Activated CD8-positive, alpha-beta memory T cell treated with anti-CD3 and anti-CD28 coated beads for 1 hour (primary cell): ENCODE data around the gene TSTD2.

Experiments used
- DNase-seq, 2 donors: peaks; one replicate each; pipeline ENCODE4 v3.0.0-alpha.2; 2020; ENCODE audit warnings: low read depth in 1 of 2; ENCODE audit errors: extremely low read depth in 1 of 2

TSTD2 gene

GRCh38 chr9:97565262-97565661 lies 67.9 kb downstream of the TSTD2 start:
- no peak for DNase-seq

GRCh38 chr9:97564291-97565175 lies 68.6 kb downstream of the TSTD2 start:
- no peak for DNase-seq

- no peak for DNase-seq
These were observed 69.6 kb downstream of the TSTD2 start for GRCh38 chr9:97563458-97564135.

- no peak for DNase-seq
These were observed 70.6 kb downstream of the TSTD2 start for GRCh38 chr9:97562542-97562941.

GRCh38 chr9:97561501-97561900 lies 71.7 kb downstream of the TSTD2 start:
- DNase-seq: no peak

- no peak for DNase-seq
These were observed 72.3 kb downstream of the TSTD2 start for GRCh38 chr9:97560851-97561250.

GRCh38 chr9:97560154-97560553 lies 73.0 kb downstream of the TSTD2 start:
- no peak for DNase-seq

GRCh38 chr9:97559111-97559514 lies 74.1 kb downstream of the TSTD2 start:
- no peak for DNase-seq

- DNase-seq: no peak
These were observed 74.5 kb downstream of the TSTD2 start for GRCh38 chr9:97558701-97559101.

GRCh38 chr9:97557606-97558095 lies 75.5 kb downstream of the TSTD2 start:
- no peak for DNase-seq

- DNase-seq: no peak
These were observed 76.2 kb downstream of the TSTD2 start for GRCh38 chr9:97556721-97557605.

GRCh38 chr9:97556036-97556720 lies 77.0 kb downstream of the TSTD2 start:
- DNase-seq: no peak

- DNase-seq: no peak
These were observed 78.0 kb downstream of the TSTD2 start for GRCh38 chr9:97555164-97555563.

GRCh38 chr9:97554566-97555075 lies 78.5 kb downstream of the TSTD2 start:
- DNase-seq: no peak

GRCh38 chr9:97553841-97554240 lies 79.3 kb downstream of the TSTD2 start:
- DNase-seq: no peak

GRCh38 chr9:97553141-97553540 lies 80.0 kb downstream of the TSTD2 start:
- no peak for DNase-seq

- no peak for DNase-seq
These were observed 81.9 kb downstream of the TSTD2 start for GRCh38 chr9:97551308-97551707.

- DNase-seq: no peak
These were observed 82.8 kb downstream of the TSTD2 start for GRCh38 chr9:97550386-97550785.
